AG10803 (cell line): ENCODE measurements around the gene TXNDC2.
"Not testable (repeated sequence)": the region's sequence is repeated elsewhere in the genome, so short reads cannot be mapped to it uniquely, and the experiment has no call there.

ENCODE experiments used
- DNase-seq: peaks from one replicate; pipeline ENCODE4 v3.0.0; 2010; ENCODE audit warnings: low read depth
- H3K4me3 ChIP-seq: 2 replicates; pipeline ENCODE4 v1.5.1; 2011; ENCODE audit warnings: mild to moderate bottlenecking, low read length, control low read depth
- TF ChIP-seq, protein P1 (sequence below): conservative IDR thresholded peaks from 2 replicates; pipeline ENCODE4 v1.5.1; 2011; ENCODE audit warnings: mild to moderate bottlenecking, low read length, control low read depth, inconsistent platforms

TXNDC2 gene

DNA sequence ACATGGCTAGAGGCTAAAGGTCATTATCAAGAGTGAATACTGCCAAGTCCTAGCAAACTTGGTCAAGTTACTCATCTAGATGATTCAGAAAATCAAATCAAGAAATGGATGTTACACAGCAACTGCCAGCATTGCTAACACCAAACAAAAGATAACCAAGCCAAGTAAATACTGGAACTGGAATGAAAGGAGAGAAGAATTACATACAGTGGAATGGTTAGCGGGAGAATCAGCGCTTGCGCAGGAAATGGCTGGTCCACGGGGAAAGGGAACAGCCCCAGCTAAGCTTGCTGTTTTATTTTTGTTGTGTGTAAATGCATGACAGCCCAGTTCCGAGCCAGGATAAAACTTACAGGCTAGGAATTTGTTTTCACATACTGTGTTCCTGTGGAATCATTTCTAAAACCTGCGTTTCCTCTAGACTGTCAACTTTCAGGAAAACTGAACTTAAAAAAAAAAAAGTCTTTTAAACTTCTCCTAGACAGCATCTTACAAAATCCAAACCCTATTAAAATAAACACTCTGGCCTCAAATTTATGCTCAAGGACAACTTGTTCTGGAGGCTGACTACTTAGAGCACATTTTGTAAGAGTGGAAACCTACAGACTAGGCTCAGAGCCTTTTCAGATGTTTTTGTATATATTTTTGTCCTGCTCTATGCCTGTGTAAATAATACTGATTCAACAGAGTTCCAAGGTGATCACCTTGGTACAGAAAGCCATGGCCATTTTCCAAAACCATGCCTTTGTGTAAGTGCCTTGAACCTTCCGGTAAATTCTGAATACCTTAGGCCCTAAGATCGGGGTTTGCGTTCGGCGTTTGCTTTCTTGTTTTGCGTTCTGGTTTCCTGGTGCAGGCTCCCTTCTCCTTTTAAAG is 30.7 kb upstream of the TXNDC2 start:
- TF ChIP-seq, protein P1, sequence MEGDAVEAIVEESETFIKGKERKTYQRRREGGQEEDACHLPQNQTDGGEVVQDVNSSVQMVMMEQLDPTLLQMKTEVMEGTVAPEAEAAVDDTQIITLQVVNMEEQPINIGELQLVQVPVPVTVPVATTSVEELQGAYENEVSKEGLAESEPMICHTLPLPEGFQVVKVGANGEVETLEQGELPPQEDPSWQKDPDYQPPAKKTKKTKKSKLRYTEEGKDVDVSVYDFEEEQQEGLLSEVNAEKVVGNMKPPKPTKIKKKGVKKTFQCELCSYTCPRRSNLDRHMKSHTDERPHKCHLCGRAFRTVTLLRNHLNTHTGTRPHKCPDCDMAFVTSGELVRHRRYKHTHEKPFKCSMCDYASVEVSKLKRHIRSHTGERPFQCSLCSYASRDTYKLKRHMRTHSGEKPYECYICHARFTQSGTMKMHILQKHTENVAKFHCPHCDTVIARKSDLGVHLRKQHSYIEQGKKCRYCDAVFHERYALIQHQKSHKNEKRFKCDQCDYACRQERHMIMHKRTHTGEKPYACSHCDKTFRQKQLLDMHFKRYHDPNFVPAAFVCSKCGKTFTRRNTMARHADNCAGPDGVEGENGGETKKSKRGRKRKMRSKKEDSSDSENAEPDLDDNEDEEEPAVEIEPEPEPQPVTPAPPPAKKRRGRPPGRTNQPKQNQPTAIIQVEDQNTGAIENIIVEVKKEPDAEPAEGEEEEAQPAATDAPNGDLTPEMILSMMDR, result no peak
- no peak for DNase-seq

GRCh38 chr18:9855681-9856080 is 30.1 kb upstream of the TXNDC2 start:
- TF ChIP-seq, protein P1, result no peak
- H3K4me3 ChIP-seq, result no peak overlapping the region
- DNase-seq, result no peak

More for the DNA sequence above, 30.7 kb upstream of the TXNDC2 start:
- H3K4me3 ChIP-seq, result no peak overlapping the region

- no peak for DNase-seq
- H3K4me3 ChIP-seq, result no peak overlapping the region
- TF ChIP-seq, protein P1, result no peak
Measured at GRCh38 chr18:9856092-9856491, 29.7 kb upstream of the TXNDC2 start.

DNA sequence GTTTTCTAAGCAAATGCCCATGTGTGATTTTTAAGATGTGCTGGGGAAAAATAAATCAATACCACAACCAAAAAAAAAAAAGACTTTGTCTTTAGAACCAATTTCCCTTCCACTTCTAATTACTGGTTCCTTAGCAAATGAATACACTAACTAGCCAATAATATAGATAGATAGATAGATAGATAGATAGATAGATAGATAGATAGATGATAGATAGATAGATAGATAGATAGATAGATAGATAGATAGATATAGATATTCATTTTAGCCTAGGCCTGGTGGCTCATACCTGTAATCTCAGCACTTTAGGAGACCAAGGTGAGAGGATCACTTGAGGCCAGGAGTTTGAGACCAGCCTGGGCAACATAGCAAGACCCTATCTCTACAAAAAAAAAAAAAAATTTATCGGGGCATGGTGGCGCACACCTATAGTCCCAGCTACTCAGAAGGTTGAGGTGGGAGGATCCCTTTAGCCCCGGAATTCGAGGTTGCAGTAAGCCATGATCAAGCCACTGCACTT is 28.2 kb upstream of the TXNDC2 start:
- not testable (repeated sequence) for DNase-seq, H3K4me3 ChIP-seq

GRCh38 chr18:9858642-9859041 is 27.1 kb upstream of the TXNDC2 start:
- no peak for DNase-seq
- TF ChIP-seq, protein P1, result no peak
- H3K4me3 ChIP-seq, result no peak overlapping the region

DNA sequence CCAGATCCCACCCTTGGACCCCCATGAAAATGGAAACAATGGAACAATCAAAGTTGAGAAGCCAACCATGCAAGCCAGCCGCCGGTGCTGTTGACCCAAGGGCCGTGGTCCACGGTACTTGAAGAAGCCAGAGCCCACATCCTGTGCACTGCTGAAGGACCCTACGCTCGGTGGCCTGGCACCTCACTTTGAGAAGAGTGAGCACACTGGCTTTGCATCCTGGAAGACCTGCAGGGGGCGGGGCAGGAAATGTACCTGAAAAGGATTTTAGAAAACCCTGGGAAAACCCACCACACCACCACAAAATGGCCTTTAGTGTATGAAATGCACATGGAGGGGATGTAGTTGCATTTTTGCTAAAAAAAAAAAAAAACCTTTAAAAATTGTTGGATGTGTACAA is 26.5 kb upstream of the TXNDC2 start:
- TF ChIP-seq, protein P1, result no peak
- no peak overlapping the region for H3K4me3 ChIP-seq
- DNase-seq, result no peak

GRCh38 chr18:9860682-9861081 is 25.1 kb upstream of the TXNDC2 start:
- TF ChIP-seq, protein P1, result no peak
- DNase-seq, result no peak
- no peak overlapping the region for H3K4me3 ChIP-seq
